Measurements from ENCODE around the gene CRYBG1. TPM values are rescaled to one million over a fixed set of nuclear protein-coding genes. Genes with fewer than 3 reads are reported as not detected.

The CRYBG1 gene
- total and polyA plus RNA-seq, 3 donors from 2014 or later, result 4.8 to 16.5 (median 7.8) TPM

DNA sequence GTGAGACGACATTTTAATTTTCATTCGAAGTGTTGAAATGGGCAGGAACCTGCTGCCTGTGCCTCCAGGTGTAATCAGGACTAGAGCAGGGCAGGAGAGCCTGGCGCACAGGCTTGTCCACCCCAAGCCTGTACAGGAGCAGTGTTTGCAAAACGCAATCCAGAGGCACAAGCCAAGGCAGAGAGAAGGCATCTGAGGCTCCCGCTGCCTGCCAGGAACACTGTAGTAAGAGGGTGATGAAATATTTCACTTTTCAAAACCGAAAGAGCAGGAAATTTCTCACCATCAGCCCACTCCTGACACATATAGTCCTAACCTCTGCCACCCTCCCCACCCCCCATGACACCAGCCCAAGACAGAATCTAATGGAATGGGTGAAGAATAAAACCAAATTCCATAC, 136.3 kb downstream of the CRYBG1 start:
- TF ChIP-seq, protein P1, sequence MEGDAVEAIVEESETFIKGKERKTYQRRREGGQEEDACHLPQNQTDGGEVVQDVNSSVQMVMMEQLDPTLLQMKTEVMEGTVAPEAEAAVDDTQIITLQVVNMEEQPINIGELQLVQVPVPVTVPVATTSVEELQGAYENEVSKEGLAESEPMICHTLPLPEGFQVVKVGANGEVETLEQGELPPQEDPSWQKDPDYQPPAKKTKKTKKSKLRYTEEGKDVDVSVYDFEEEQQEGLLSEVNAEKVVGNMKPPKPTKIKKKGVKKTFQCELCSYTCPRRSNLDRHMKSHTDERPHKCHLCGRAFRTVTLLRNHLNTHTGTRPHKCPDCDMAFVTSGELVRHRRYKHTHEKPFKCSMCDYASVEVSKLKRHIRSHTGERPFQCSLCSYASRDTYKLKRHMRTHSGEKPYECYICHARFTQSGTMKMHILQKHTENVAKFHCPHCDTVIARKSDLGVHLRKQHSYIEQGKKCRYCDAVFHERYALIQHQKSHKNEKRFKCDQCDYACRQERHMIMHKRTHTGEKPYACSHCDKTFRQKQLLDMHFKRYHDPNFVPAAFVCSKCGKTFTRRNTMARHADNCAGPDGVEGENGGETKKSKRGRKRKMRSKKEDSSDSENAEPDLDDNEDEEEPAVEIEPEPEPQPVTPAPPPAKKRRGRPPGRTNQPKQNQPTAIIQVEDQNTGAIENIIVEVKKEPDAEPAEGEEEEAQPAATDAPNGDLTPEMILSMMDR (IDR thresholded peaks at IDR 0.05), result no peak
- no peak for TF ChIP-seq POLR2A (IDR thresholded peaks at IDR 0.05)
- Histone ChIP-seq H3K36me3 (ENCODE audit: low read depth, missing control alignments) (no peaks in the 10 kb centered on the region), H3K27me3 (no peaks in the 10 kb centered on the region), H3K4me3 (no peak overlapping the region), H3K27ac (no peak overlapping the region), H3K9me3 (no peaks in the 10 kb centered on the region), H3K4me1 (no peaks in the 10 kb centered on the region)
- no peak for DNase-seq
- intact Hi-C loops (cut with DNase I; ENCODE audit: low total_unique reads), result no loop called here
- WGBS, 2 donors, result 90 to 92% methylated on average over 6 of the region's 6 CpGs

DNA sequence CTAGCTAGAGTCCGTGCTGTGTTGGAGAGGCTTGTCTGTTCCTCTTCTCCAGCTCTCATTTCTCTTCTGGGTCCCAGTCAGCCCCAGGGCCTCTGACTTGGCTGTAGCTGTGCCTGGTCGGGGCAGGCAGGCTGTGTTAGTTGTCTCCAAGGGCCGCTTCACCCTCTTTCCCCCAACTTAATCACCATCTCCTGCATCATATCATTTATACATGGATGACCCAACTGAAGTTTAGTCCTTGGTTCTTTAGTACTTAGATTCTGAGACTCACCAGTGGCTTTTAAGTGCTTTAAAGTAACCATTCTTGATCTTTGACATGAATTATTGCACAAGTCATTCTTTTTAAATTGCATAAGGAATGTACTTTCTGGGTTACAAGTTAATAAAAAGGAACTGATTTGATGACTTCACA, 141.4 kb downstream of the CRYBG1 start:
- DNase-seq, result no peak
- TF ChIP-seq, protein P1 (IDR thresholded peaks at IDR 0.05), result no peak
- no peak for TF ChIP-seq POLR2A (IDR thresholded peaks at IDR 0.05)
- H3K9me3 ChIP-seq, result no peaks in the 10 kb centered on the region
- H3K4me3 ChIP-seq, result no peak overlapping the region
- H3K4me1 ChIP-seq, result no peaks in the 10 kb centered on the region
- no peaks in the 10 kb centered on the region for H3K36me3 ChIP-seq (ENCODE audit: low read depth, missing control alignments)
- intact Hi-C loops (cut with DNase I; ENCODE audit: low total_unique reads), result no loop called here
- H3K27me3 ChIP-seq, result no peaks in the 10 kb centered on the region
- WGBS, 2 donors, result 76 to 84% methylated on average over 3 of the region's 3 CpGs
- no peak overlapping the region for H3K27ac ChIP-seq

DNA sequence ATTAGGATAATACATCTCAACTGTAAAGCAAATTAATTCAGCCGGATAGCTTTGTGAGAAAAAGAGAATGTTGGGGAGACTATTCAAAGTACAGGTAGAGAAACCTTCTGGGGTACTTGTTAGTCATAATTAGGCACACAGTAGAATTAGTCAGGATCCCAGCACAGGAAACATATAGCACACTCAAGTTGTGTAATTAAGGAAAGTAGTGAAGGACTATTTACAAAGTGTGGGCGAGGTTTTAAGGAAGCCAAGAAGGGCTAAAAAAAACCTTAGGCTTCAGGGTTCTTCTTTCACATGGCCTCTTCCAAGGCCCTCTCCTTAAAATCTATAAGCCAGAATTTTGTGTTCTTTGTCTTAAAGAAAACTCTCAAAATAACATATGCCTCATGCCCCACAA, 142.0 kb downstream of the CRYBG1 start:
- WGBS, 2 donors, result 87 to 93% methylated on average over 2 of the region's 2 CpGs
- no peaks in the 10 kb centered on the region for H3K36me3 ChIP-seq (ENCODE audit: low read depth, missing control alignments)
- no peaks in the 10 kb centered on the region for H3K9me3 ChIP-seq
- H3K4me1 ChIP-seq, result no peaks in the 10 kb centered on the region
- H3K27ac ChIP-seq, result no peak overlapping the region
- H3K27me3 ChIP-seq, result no peaks in the 10 kb centered on the region
- intact Hi-C loops (cut with DNase I; ENCODE audit: low total_unique reads), result no loop called here
- no peak for DNase-seq
- H3K4me3 ChIP-seq, result no peak overlapping the region
- TF ChIP-seq, protein P1 (IDR thresholded peaks at IDR 0.05), result no peak
- TF ChIP-seq POLR2A (IDR thresholded peaks at IDR 0.05), result no peak

DNA sequence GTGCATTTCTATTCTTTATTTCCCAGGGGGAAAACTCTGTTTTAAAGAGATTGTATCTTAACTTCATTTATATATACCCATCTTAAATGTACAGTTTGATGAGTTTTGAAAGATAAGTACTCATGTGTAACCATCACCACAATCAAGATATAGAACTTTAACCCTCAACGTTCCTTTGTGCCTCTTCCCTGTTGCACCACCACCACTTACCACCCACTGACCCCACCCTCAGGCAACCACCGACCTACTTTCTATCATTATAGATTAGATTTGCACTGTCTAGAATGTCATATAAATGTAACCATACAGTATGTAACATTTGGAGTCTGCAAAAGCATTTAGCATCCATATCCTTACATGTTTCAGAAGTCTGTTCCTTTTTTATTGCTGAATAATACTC, 147.8 kb downstream of the CRYBG1 start:
- TF ChIP-seq, protein P1 (IDR thresholded peaks at IDR 0.05), result no peak
- TF ChIP-seq POLR2A (IDR thresholded peaks at IDR 0.05), result no peak
- Histone ChIP-seq H3K9me3 (no peaks in the 10 kb centered on the region), H3K4me1 (peaks cover 18% of the 10 kb centered on the region), H3K36me3 (ENCODE audit: low read depth, missing control alignments) (no peaks in the 10 kb centered on the region), H3K27me3 (no peaks in the 10 kb centered on the region), H3K4me3 (no peak overlapping the region), H3K27ac (no peak overlapping the region)
- intact Hi-C loops (cut with DNase I; ENCODE audit: low total_unique reads), result no loop called here
- DNase-seq, result no peak
- 82% methylated on average over 2 of the region's 2 CpGs for WGBS, 2 donors

DNA sequence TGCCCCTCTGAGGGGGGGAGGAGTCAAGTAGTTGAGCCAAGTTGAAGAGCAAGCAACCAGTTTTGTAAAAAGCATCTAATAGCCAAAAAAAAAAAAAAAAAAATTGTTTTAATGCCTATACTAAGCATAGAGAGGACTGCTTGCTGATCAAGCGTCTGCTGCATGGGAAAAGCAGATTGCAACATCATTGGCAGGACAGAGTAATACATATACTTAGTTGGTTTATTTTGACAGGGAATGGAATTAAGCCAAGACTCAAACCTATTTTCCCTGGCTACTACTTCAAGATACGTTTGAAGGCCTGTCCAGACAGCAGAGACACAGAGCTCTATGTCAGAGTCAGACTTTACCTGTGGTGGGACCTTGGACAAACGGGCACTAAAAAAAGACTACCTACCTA, 148.3 kb downstream of the CRYBG1 start:
- Histone ChIP-seq H3K27ac (no peak overlapping the region), H3K4me3 (no peak overlapping the region), H3K27me3 (no peaks in the 10 kb centered on the region), H3K36me3 (ENCODE audit: low read depth, missing control alignments) (no peaks in the 10 kb centered on the region), H3K4me1 (peaks cover 18% of the 10 kb centered on the region), H3K9me3 (no peaks in the 10 kb centered on the region)
- TF ChIP-seq POLR2A (IDR thresholded peaks at IDR 0.05), result no peak
- TF ChIP-seq, protein P1 (IDR thresholded peaks at IDR 0.05), result no peak
- 62 to 68% methylated on average over 3 of the region's 3 CpGs for WGBS, 2 donors
- DNase-seq, result no peak
- intact Hi-C loops (cut with DNase I; ENCODE audit: low total_unique reads), result no loop called here
